NCI-H774 (cell line): ENCODE results near the gene SPAG5.
"Not testable (repeated sequence)": the region's sequence is repeated elsewhere in the genome, so short reads cannot be mapped to it uniquely, and the experiment has no call there.

Experiments used
- DNase-seq: peaks from one replicate; lab custom pipeline; 2025; lab: John Stamatoyannopoulos, UW

Gene SPAG5

DNA sequence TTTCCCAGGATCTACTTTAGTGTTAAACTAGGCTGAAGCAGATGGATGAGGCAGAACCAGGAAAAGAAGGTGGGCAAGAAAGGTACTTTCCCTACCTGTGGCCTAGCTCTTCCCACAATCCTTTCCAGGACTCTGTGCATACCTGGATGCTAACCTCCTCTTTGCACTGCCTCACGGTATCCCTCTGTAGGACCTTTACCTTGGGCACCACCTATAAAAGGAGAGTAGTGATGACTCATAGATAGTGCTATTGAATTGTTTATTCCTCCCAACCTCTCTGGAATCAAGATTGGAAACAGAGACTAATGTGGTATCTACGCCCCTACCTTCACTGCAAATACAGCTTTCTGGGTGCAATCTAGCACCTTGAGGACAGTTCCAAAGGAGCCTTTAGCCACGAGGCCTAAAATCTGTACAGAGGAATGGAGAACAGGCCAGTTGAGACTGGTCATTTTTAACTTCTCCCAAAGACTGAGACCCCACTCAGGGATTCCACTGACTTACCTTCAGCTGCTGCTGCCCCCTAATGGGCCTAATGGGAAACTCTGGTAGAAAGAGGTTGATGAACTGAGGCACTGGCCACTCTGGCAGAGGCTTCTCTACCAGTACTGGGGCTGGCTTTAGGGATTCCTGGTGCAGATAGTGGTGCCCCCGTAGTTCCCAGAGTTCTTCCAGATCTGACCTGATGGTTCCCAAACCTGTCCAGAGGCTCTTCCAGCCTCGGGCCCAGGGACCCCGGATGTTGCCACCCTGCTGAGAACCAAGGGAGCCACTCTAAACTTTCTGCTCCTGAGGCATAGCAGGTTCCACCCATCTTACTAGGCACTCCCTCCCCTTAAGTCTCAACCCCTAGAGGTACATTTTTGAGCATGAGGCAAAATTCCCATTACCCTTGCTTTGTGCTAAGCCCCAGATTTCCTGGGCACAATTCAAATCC is 14.4 kb upstream of the SPAG5 start:
- no peak for DNase-seq

DNA sequence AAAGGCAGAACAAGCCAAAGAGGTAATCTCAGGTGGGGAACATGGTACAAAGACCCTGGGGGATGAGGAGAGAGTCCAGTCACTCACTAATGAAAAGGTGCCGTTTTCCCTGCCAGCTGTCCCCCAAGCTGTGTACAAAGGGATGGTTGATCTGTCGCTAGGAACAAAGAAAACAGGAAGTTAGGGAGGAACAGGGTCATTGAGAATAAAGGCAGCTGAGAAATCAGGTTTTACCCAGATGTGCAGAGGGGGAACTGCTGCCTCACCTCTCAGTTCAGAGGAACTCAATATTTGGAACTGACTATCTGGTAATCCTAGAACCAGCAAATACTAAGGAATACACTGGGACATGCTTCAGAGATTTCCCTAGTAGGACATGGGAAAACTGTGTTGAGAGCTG is 13.7 kb upstream of the SPAG5 start:
- no peak for DNase-seq

DNA sequence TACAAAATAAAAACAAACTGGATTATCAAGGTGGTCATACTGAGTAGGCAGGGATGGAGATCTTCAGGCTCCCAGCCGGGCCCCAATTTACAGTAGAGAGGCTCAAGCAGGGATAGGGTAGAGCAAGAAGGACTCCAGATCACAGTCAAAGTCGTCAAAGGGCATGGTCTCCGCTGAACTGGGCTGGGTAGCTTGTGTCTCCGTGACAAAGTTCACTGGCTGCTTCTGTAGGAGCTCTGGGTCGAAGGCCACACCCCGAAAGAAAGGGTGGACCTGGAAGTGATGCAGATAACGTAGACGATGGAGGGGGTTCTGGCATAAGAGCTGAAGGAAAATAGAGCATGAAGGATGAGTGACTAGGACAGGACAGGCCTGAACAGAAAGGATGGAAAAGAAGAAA is 11.6 kb upstream of the SPAG5 start:
- DNase-seq, result no peak

DNA sequence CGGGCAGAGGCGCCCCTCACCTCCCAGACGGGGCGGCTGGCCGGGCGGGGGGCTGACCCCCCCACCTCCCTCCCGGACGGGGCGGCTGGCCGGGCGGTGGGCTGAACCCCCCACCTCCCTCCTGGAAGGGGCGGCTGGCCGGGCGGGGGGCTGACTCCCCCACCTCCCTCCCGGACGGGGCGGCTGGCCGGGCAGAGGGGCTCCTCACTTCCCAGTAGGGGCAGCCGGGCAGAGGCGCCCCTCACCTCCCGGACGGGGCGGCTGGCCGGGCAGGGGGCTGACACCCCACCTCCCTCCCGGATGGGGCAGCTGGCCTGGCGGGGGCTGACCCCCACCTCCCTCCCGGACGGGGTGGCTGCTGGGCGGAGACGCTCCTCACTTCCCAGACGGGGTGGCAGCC is 5.2 kb upstream of the SPAG5 start:
- not testable (repeated sequence) for DNase-seq

DNA sequence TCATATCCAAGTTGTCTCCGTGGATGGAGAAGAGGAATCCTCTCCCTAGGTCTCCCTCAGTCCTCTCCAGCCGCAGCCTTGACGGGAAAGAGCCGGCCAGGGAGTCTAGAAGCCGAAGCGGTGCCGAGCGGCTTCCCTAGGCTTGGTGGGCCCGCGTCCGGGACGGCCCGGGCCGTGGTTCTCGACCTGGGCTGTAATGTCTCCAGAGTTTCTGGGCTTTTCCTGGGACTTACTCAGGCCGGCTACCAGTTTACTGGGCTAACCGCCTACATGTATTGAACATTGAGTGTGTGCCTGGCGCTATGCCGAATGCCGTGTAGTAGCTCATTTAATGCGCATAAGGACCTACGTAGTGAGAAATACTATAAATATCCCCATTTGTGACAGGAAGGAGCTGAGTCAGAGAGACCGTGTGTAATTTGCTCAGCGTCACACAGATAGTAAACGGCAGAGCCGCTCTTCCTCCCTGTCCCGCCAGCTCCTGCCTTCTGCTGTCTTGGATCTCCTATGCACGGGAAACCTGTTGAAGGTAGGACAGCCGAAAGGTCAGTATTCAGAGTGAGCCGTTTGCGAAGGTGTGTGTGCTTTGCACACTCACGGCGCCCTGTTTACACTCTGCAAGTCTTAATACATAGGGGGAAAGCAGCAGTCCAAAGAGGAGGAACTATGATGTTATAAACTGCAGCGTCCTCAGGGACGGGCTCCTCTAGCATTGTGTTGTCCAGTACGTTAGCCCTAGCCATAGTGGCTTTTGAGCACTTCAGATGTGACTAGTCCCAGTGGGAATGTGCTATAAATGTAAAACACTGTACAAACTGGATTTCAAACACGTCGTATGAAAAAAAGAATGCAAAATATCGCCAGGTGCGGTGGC is 723 bp upstream of the SPAG5 start:
- peak; percentile 76 for DNase-seq

DNA sequence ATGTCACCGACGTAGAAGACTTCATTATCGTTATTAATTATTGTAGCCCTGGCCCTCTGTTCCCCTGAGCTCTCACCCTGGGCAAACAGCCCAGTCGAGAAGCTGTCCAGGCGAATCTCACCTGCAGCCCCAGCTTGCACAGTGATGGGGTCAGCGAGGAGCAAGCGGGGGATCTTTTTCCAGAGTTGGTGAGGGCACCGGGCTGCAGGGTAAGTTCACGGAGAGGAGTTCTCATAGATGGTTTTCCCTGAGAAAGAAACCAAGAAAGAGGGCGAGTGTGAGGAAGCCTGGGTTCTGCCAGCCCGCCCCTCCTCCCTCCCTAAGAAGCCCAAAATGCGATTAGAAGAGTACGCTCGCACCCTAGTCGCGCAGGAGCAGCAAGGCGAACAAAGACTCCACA is 436 bp downstream of the SPAG5 start:
- DNase-seq, result no peak

DNA sequence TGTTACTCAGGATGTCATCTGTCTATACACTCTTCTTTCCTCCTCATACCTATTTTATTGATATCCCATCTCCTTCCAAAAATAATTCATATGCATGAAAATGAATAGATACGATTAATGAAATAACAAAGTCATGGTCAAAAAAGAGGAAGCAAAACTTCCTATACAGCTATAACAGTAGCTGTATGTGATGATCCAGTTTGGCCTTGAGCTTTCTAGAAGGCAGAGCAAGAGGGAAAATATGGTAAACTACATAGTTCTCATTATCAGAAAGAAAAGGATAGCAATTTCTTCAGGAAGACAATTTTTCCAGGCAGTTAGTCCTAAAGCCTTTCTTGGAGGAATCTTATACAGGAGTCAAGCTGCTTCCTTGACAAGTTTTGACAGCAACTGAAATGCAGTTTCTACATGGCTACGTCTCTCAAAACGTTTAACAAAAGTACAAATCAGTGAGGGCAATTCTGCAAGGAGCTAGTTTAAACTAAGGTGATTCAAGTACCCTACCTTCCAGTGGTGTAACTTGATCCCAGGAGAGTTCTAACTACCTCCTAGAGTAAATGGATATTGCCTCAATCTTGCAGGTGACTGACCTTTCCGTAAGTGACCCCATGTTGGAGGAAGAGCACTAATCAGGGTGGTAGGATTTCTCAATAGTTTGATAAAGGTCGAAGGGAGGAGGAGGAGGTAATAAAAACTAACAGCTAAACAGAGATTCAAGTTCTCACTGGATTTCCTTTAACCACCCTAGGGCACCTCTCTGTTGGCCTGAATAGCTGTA is 1.0 kb downstream of the SPAG5 start:
- no peak for DNase-seq

DNA sequence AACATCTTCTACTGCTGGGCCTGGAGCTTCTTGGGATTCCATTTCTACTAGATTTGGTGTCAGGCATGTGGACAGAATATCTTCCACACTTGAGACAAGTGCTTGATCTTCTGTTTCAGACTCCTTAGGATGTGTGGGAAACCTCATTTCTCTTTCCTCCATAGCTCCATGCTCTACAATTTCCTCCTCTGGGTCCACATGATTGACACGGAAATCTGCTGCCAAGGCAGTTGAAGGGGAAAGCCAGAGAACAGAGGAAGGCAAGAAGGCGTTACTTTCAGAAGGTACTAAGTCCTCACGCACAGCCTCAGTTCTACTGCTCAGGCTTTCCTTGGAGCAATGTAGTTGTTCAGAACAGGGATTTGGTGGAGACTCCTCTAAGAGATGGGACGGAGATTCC is 6.6 kb downstream of the SPAG5 start:
- no peak for DNase-seq

DNA sequence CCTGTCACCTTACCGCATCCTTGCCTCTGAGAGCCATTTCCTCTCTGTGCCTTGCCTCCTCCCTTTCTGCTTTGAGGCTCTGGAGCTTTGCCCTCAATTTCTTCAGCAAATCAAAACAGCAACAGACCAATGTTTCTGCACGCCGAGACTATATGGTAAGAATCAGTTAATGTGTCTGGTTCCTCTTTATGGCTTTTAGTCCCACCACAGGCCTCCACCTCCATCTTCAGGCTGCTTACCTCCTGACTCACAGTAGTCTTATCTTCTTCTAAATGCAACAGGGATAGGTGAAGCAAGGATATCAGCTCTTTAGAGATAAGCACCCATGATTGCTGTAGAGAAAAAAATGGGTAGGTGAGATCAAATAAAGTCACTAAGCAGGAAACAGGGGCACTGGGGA is 13.0 kb downstream of the SPAG5 start:
- no peak for DNase-seq

DNA sequence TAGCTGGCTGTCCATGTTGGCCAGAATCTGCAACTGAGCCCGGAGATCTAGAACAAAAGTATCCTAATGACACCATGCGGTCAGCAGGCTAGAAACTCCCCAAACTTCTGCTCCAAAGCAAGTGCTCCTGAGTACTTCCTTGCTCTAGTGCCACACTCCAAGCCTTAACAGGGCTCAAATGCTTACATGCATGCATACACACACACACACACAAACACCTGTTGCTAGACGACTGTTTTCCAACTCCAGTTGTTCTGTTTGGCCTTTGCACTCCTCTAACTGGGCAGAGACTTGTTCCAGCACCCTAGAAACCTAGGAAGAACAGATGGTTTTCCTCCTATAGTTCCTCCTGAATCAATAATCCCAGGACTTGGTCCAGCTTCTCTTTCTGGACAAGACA is 14.4 kb downstream of the SPAG5 start:
- DNase-seq, result no peak

DNA sequence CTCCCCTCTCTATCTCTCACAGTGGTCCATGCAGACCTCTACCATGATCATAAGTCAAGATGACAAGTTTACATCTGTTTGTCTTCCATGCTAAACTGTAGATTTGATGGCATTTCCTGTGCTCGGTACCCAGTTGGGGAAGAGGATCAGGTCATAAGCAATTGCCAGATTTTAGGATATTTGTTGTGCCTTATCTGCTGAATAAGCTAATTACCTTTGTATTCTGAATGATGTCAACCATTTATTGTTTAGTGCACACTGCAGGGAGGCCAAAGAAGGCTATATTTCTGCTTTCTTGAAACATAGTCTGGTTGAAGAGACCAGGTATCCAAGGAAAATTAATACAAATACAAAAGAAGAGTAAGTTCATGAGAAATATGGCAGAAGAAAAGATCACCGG is 16.3 kb downstream of the SPAG5 start:
- DNase-seq, result no peak

DNA sequence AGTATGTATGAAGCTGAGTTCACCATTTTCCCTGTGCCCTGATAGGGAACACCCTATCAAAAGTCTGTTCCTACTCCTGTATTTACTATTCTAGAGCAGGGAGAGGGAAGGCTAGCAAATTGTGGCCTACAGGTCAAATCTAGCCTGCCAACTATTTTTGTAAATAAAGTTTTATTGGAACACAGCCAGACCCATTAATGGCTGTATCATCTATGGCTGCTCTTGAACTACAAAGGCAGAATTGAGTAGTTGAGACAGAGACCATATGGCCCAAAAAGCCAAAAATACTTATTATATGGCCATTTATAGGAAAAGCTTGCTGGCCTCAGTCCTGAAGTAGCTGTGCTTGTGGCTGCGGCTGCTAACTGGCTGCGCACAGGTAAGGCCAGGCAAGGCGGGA is 17.9 kb downstream of the SPAG5 start:
- DNase-seq, result no peak

DNA sequence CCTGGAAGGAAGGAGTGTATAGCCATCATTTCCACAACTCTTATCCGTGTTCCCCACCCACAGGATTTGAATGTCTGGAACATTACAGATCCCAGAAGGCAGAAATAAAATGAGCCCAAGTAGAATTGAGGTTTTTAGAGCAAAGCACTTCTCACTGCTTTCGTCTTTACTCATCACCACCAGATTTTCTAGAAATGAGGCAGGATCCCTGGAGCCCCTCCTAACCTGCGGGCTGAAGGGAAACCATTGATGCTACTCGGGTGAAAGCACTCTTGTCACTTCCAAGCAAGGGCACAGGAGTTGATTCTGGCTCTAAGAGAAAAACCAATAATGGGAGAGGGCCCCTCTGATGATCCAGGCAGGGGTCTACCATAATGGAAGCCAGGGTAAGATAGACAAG is 19.3 kb downstream of the SPAG5 start:
- DNase-seq, result no peak

DNA sequence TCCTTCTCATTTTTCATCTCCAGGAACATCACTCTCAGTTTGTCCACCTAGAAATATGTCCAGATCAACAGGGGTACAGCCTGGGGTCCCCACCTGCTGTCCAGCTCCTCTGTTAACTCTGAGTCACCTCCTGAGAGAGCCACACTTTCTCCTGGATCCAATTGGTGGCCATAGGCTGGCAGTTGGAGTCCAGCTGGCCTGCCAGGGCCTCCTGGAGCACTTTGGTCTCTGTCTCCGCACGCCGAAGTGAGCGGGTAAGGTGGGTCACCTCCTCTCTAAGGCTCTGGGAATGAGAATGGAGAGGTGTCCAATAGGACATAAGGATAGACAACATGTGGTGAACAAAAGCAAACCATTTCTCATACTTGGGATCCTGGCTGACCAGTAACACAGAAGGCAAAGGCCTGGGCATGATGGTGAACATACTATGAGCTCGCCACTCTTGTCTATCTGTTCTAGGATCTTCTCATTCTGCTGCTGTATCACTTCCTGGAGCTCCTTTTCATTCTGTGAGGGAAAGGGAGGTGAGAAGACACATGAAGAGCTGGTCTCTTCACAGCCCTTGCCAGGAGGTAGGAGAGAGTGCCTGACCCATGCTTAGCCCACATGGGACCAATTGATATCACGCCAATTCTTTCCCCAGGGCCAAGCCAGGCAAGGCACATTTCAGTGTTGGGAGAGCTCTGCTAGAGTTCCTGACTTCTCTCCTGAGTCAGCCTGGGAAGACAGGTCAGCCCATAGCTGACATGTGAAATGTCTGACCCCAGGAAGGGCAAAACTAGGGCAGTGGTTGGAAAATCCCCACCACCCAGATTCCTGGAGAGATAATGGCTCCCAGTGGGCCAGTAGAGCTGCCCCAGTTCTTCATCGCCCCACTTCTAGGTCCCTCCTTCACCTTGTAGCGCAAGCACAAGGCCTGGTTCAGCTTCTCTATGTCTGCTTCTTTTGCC is 20.3 kb downstream of the SPAG5 start:
- DNase-seq, result no peak

DNA sequence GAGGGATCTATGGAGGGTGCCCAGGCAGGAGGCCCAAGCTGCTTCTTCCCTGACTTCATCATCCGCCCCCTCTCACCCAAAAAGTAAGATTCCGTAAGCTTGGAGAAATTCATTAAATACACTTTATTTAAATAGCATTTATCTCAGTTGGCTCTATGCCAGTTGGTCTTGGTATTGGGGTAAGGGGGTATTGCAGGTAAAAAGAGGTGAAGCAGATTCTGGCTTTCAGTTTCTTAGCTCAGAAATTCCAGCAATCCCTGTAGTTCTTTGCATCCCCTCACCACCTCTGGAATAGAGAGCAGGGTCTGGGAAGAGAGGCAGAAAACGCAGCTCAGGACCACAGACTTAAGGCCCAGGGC is 21.4 kb downstream of the SPAG5 start:
- no peak for DNase-seq

DNA sequence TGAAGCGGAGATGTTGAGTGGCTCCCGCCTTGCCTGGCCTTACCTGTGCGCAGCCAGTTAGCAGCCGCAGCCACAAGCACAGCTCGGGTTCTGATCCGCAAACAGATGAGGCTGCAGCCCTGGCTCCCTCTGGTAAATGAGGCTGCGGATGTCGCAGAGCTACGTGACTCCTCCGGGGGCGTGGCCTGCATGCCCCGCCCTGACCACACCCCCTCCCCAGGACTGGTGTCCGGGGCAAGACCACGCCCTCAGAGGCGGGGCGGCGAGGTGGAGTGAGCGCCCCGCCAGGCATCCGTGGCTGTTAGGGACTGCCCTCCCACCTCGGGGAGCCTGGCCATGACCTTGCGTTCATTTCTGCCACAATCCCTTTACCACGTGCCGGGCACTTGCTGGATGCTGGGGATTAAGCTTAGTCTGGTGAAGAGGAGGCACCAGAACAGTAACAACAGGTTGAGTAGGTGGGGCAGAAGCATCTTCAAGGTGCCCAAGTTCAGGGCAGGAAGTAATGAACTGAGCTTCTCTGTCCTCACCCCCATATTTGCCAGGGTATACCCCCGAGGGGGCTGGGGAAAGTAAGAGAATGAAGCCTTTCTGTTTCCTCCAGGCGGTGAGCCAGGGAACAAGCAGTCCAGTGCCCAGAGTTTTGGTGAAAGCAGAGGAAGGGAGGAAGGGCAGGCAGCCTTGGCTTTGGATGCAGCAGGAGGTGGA is 21.9 kb downstream of the SPAG5 start, which contains the start of gene ALDOC:
Gene ALDOC, minus strand, starts transcription at position 138 of the 708 bp plus-strand sequence. CDS start 1,363 bp downstream, outside the sequence.
- peak; percentile 98 for DNase-seq

DNA sequence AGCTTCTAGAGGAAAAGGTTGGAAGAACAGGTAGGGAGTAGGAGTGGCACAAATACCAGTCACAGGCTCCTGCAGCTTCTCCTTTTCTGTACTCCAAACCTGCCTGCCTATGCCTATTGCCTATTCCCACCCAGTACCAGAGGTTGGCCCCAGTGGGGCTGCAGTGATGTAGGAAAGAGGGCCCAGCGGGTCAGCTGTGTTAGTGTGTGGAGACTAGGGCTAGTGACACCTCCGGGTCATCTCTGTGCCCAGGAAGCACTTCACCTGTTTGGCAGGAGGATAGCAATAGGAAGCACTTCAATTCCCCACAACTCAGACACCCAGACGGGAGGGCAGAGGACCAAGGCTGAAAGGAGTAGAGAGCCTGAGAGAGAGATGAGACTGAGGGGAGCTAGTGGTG is 22.8 kb downstream of the SPAG5 start:
- not testable (repeated sequence) for DNase-seq

DNA sequence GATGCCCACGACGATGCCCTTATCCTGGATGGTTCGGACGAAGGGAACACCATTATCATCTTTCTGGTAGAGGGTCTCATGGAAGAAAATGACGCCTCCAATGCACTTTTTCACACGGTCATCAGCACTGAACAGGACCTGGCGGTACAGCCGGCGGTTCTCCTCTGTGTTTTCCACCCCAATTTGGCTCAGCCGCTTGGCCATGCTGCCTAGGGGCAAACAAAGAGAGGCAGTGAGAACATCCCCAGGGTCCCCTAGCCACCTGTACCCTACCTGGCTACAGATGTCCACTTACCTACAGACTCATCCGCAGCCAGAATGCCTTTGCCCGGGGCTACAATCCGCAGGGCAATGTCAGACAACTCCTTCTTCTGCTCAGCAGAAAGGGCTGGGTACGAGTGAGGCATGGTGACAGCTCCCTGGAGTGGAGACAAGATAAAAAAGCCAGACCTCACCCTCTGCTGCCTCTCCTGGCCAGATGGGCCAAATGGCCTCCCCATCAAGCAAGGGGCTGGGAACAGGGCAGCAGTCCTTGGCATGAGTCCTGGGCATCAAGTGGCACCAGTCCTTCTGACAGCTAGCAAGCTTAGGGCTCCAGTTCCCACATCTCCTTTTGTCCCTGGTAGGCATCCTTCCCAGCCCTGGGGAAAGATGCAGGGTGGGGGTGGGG is 23.6 kb downstream of the SPAG5 start:
- no peak for DNase-seq

DNA sequence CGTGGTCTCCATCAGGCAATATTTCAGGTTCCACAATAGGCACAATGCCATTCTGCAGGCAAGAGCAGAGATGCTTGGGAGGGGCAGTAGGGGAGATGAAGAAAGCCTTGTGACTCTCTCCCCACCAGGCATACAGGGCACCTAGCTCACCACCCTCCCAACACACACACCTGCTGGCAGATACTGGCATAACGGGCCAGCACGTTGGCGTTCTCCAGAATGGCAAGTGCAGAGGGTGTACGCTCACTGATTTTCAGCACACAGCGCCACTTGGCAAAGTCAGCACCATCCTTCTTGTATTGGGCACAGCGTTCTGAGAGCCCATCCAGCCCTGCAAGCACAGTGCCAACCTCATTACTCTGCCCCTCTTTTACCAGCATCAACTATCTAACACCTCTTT is 24.3 kb downstream of the SPAG5 start:
- no peak for DNase-seq

DNA sequence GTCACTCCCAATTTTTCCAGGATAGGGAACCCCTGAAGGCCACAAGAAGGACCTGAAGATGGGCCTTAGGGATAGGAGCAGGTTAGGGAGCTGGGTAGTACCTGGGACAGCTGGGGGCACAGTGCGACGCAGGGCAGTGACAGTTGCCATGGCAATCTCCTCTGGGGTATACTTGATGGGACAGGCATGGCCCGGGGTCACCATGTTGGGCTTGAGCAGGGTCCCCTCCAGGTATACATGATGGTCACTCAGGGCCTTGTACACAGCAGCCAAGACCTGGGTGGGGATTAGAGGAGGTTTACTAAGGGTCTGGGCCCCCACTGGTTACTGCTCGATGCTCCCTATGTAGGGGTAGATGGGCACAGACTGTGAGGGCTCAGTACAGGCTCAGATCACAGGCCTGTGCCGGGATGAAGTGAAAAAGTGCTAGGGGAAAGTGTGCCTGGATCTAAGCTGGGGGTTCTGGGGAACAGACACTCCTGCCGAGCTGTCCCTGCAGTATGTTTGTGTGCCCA is 24.8 kb downstream of the SPAG5 start:
- DNase-seq, result no peak
